Measurements from ENCODE around the gene HPGDS.

- TF ChIP-seq POLR2A (IDR thresholded peaks at IDR 0.05; ENCODE audit: low read length) = no peak
- no peak for TF ChIP-seq GATA1 (IDR thresholded peaks at IDR 0.05; ENCODE audit: low read depth, low read length)
These were observed 71.4 kb downstream of the HPGDS start for GRCh38 chr4:94271248-94271647.

Measured in erythroblast (primary cell).